HepG2 (cell line): Measurements from ENCODE around the gene APOC1. TPM values are rescaled to one million over a fixed set of nuclear protein-coding genes. Genes with fewer than 3 reads are reported as not detected.

Experiments used
- ATAC-seq: fragments of 200-7000 bp; cut with Tn5 transposase; 3 replicates; pipeline ENCODE4 v1.9.1; 2020; ENCODE audit warnings: mild to moderate bottlenecking, moderate library complexity
- BruUV-seq: library from RNA; stranded (reverse); fragments of 400-500 nt; replicated peaks from 2 replicates; lab custom pipeline; 2021; lab: Mats Ljungman, UMichigan
- CTCF ChIA-PET: fragments of 300-600 bp; formaldehyde crosslinking; extraction: SDS; loops from one replicate; lab custom pipeline; 2021; ENCODE audit warnings: low total read pairs, inconsistent platforms, low intra/inter-chr PET ratio; lab: Yijun Ruan, JAX
- POLR2A ChIA-PET: fragments of 350-600 bp; sonication (Branson Sonifier 250); formaldehyde crosslinking; loops from one replicate; lab custom pipeline; 2020; ENCODE audit warnings: antibody characterized with exemption, inconsistent platforms; lab: Yijun Ruan, JAX
- DNase-seq: peaks from one replicate; pipeline ENCODE4 v3.0.0-alpha.2; 2015; ENCODE audit warnings: low spot score
- FAIRE-seq: peaks from 3 replicates; lab custom pipeline; 2011; peaks lifted over from hg19 to GRCh38; lab: Jason Lieb, UNC
- H2AFZ ChIP-seq: one replicate; pipeline ENCODE4 v1.6.1; 2011; ENCODE audit warnings: low read length, inconsistent platforms
- H3K27ac ChIP-seq: fragments of 300-600 bp; 3 replicates; pipeline ENCODE4 v1.8.0; 2011; ENCODE audit warnings: mixed run types, mild to moderate bottlenecking, mixed read lengths, low read length, inconsistent platforms; ENCODE audit not compliant: insufficient read depth; ENCODE audit errors: extremely low read length
- H3K27me3 ChIP-seq, 2 experiments: fragments of 200-600 bp in 1 of 2; 2 replicates in 1 of 2; 3 replicates in 1 of 2; pipeline versions ENCODE4 v1.6.0 to v1.8.0; 2011; ENCODE audit warnings: low read length in 2 of 2, mild to moderate bottlenecking in 2 of 2, moderate library complexity in 2 of 2, inconsistent platforms in 1 of 2; ENCODE audit not compliant: insufficient read depth in 2 of 2, control insufficient read depth in 1 of 2
- H3K36me3 ChIP-seq, 2 experiments: fragments of 200-600 bp in 1 of 2; replicated peaks in 1 of 2; 2 replicates in 1 of 2; 3 replicates in 1 of 2; pipeline versions ENCODE4 v1.5.1 to v1.8.0; 2011; ENCODE audit warnings: low read length in 2 of 2, inconsistent platforms in 1 of 2; ENCODE audit not compliant: insufficient read depth in 2 of 2, control insufficient read depth in 1 of 2
- H3K4me1 ChIP-seq: 2 replicates; pipeline ENCODE4 v1.5.1; 2012; ENCODE audit warnings: low read length, inconsistent platforms; ENCODE audit not compliant: insufficient read depth
- H3K4me2 ChIP-seq: 2 replicates; pipeline ENCODE4 v1.6.0; 2011; ENCODE audit warnings: low read depth, low read length, inconsistent platforms
- H3K4me3 ChIP-seq, 3 experiments: fragments of 200-600 bp in 1 of 3; sonication (generic), shearing (Covaris generic) in 1 of 3; replicated peaks in 1 of 3; 2 replicates each; pipeline ENCODE4 v1.5.1; 2011 to 2016; ENCODE audit warnings: low read length in 3 of 3, inconsistent platforms in 2 of 3, low read depth in 2 of 3, mild to moderate bottlenecking in 2 of 3, control low read depth in 1 of 3, mixed read lengths in 1 of 3; ENCODE audit not compliant: insufficient read depth in 1 of 3
- H3K79me2 ChIP-seq: one replicate; pipeline ENCODE4 v1.6.1; 2011; ENCODE audit warnings: low read length, inconsistent platforms; ENCODE audit not compliant: insufficient read depth
- H3K9ac ChIP-seq: 2 replicates; pipeline ENCODE4 v1.6.0; 2011; ENCODE audit warnings: mild to moderate bottlenecking, low read depth, low read length, inconsistent platforms; ENCODE audit not compliant: insufficient read depth
- H3K9me3 ChIP-seq: 2 replicates; pipeline ENCODE4 v1.5.1; 2012; ENCODE audit warnings: mild to moderate bottlenecking, low read length
- H4K20me1 ChIP-seq: 2 replicates; pipeline ENCODE4 v1.6.0; 2011; ENCODE audit warnings: inconsistent platforms, mild to moderate bottlenecking, low read length, moderate library complexity; ENCODE audit not compliant: insufficient read depth
- ELF3 ChIP-seq: IDR thresholded peaks from 2 replicates; pipeline ENCODE4 v1.6.1; 2016; ENCODE audit warnings: missing genetic modification reagents, missing compliant biosample characterization
- HDAC2 ChIP-seq: sonication (generic); formaldehyde crosslinking; IDR thresholded peaks from 2 replicates; pipeline ENCODE4 v1.4.0; 2020; ENCODE audit warnings: missing genetic modification reagents
- NR2F1 ChIP-seq, 2 experiments: fragments of 450-650 bp in 1 of 2; formaldehyde crosslinking in 1 of 2; IDR thresholded peaks; 2 replicates each; pipeline versions ENCODE4 v1.5.0 to v1.6.1; 2016 to 2020; ENCODE audit warnings: mild to moderate bottlenecking in 1 of 2, missing compliant biosample characterization in 1 of 2, missing genetic modification reagents in 1 of 2, moderate library complexity in 1 of 2
- SKI ChIP-seq: fragments of 450-650 bp; IDR thresholded peaks from one replicate; pipeline ENCODE4 v1.6.1; 2018; ENCODE audit warnings: mild to moderate bottlenecking; ENCODE audit not compliant: partially characterized antibody
- SMAD9 ChIP-seq: sonication (generic); formaldehyde crosslinking; IDR thresholded peaks from 2 replicates; pipeline ENCODE4 v1.5.1; 2020; ENCODE audit warnings: mild to moderate bottlenecking, missing genetic modification reagents
- SOX5 ChIP-seq: IDR thresholded peaks from 2 replicates; pipeline ENCODE4 v1.6.1; 2016; ENCODE audit warnings: borderline replicate concordance
- TBX2 ChIP-seq: sonication (generic); formaldehyde crosslinking; IDR thresholded peaks from 2 replicates; pipeline ENCODE4 v1.5.0; 2020; ENCODE audit warnings: missing genetic modification reagents, mild to moderate bottlenecking, borderline replicate concordance
- ZNF644 ChIP-seq: IDR thresholded peaks from 2 replicates; pipeline ENCODE4 v1.6.1; 2016; ENCODE audit warnings: low read depth
- WGBS: methylation state at CpG from one replicate; pipeline ENCODE4 v1.1.6; 2017; ENCODE audit warnings: low lambda C conversion rate; 5-methylcytosine and 5-hydroxymethylcytosine counted together
- in situ Hi-C: cut with HindIII; loops from 2 replicates; pipeline ENCODE4 v1.10.0; 2017; ENCODE audit warnings: low pct_unique_long_range_greater_than_20kb; ENCODE audit not compliant: extremely low pct_ligation_motif_present
- intact Hi-C: fragments of 100-400 bp; cut with micrococcal nuclease; formaldehyde crosslinking; loops from one replicate; pipeline ENCODE4 v1.10.0; 2022; ENCODE audit not compliant: unreplicated experiment
- polyA plus RNA-seq, 8 experiments: library from polyadenylated mRNA; depleted of rRNA in 3 of 8; stranded (reverse) in 7 of 8; unstranded in 1 of 8; fragments of >200 nt; fragmentation: Illumina TruSeq in 4 of 8; extraction: Trizol in 4 of 8; gene quantifications; 2 replicates each; pipeline versions ENCODE4 v1.2.1 to v1.2.3, GENCODE V29; 2011 to 2016; ENCODE audit warnings: low read depth in 4 of 8, missing spikeins in 1 of 8, mixed read lengths in 1 of 8; ENCODE audit not compliant: insufficient read depth in 1 of 8
- total RNA-seq, 5 experiments: library from RNA; depleted of rRNA; stranded (reverse); fragments of >200 nt; fragmentation: Illumina TruSeq; extraction: Trizol; gene quantifications; 2 replicates each; pipeline ENCODE4 v1.2.3, GENCODE V29; 2016; ENCODE audit warnings: low read depth in 1 of 5
- TF ChIP-seq, protein P1 (sequence below): IDR thresholded peaks from 2 replicates; pipeline ENCODE4 v1.6.1; 2018; ENCODE audit warnings: missing genetic modification reagents
- TF ChIP-seq, protein P2 (sequence below): sonication (generic); formaldehyde crosslinking; IDR thresholded peaks from 2 replicates; pipeline ENCODE4 v1.4.0; 2020; ENCODE audit warnings: missing genetic modification reagents
- TF ChIP-seq, protein P3 (sequence below): sonication (generic); formaldehyde crosslinking; IDR thresholded peaks from 2 replicates; pipeline ENCODE4 v1.4.0; 2020; ENCODE audit warnings: mild to moderate bottlenecking, low read depth, missing genetic modification reagents
- TF ChIP-seq, protein P4 (sequence below), 2 experiments: sonication (generic) in 1 of 2; formaldehyde crosslinking in 1 of 2; IDR thresholded peaks; 2 replicates each; pipeline versions ENCODE4 v1.4.0 to v1.6.1; 2018 to 2020; ENCODE audit warnings: missing genetic modification reagents in 2 of 2, borderline replicate concordance in 1 of 2, low read depth in 1 of 2, mild to moderate bottlenecking in 1 of 2, missing biosample characterization in 1 of 2
- TF ChIP-seq, protein P5 (sequence below): sonication (generic); formaldehyde crosslinking; IDR thresholded peaks from 2 replicates; pipeline ENCODE4 v1.8.1; 2022; ENCODE audit warnings: low read depth, mild to moderate bottlenecking, missing genetic modification reagents

APOC1 gene
- total and polyA plus RNA-seq, 2 of the 13 experiments (the other 11 are each of a cell fraction or from before 2014, with no cell fraction given) = 600 to 1,235 TPM

DNA sequence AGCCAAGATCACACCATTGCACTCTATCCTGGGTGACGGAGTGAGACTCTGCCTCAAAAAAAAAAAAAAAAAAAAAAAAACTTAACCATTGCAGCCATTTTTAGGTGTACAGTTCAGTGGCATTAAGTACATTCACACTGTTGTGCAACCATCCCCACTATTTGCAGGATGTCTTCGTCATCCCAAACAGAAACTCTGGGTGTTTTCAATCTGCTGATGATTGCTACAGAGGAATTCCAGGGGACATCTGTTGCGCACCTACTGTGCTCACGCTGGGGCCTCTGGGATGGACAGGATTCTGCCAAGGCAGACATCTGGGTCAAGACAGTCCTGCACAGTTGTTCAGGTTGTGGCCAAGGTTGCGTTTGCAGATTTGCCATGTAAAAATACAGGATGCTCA is 25.3 kb downstream of the APOC1 start:
- Histone ChIP-seq H4K20me1 (no peaks in the 10 kb centered on the region), H3K4me3 (no peak overlapping the region), H3K36me3 (no peaks in the 10 kb centered on the region), H3K9ac (no peak overlapping the region), H3K27me3 (no peaks in the 10 kb centered on the region), H3K4me1 (peaks cover 87% of the 10 kb centered on the region), H2AFZ (no peak overlapping the region), H3K79me2 (no peaks in the 10 kb centered on the region), H3K27ac (peak overlapping the region; percentile 48), H3K9me3 (no peaks in the 10 kb centered on the region), H3K4me2 (no peak overlapping the region)
- no TSS peak for BruUV-seq
- CTCF ChIA-PET = no interaction called here
- intact Hi-C loops (no loop called here), in situ Hi-C loops (no loop called here)
- 35% methylated on average over 5 of the region's 5 CpGs for WGBS
- no peak for FAIRE-seq
- DNase-seq = peak; percentile 83
- no peak for ATAC-seq
- POLR2A ChIA-PET = interaction anchor here (0.7 to 1.2 kb wide), 4 partner anchors 8 to 34 kb away, joined by 3 to 5 read pairs (median 4); partner anchors contain the start of genes APOC1 and APOE
- no peak for TF ChIP-seq SMAD9 (CRISPR knock-in tag)
- TF ChIP-seq, protein P1, sequence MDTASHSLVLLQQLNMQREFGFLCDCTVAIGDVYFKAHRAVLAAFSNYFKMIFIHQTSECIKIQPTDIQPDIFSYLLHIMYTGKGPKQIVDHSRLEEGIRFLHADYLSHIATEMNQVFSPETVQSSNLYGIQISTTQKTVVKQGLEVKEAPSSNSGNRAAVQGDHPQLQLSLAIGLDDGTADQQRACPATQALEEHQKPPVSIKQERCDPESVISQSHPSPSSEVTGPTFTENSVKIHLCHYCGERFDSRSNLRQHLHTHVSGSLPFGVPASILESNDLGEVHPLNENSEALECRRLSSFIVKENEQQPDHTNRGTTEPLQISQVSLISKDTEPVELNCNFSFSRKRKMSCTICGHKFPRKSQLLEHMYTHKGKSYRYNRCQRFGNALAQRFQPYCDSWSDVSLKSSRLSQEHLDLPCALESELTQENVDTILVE = 0 out of 2 replicates have a peak, but pooled peaks have one; percentile 26
- TF ChIP-seq, protein P2, sequence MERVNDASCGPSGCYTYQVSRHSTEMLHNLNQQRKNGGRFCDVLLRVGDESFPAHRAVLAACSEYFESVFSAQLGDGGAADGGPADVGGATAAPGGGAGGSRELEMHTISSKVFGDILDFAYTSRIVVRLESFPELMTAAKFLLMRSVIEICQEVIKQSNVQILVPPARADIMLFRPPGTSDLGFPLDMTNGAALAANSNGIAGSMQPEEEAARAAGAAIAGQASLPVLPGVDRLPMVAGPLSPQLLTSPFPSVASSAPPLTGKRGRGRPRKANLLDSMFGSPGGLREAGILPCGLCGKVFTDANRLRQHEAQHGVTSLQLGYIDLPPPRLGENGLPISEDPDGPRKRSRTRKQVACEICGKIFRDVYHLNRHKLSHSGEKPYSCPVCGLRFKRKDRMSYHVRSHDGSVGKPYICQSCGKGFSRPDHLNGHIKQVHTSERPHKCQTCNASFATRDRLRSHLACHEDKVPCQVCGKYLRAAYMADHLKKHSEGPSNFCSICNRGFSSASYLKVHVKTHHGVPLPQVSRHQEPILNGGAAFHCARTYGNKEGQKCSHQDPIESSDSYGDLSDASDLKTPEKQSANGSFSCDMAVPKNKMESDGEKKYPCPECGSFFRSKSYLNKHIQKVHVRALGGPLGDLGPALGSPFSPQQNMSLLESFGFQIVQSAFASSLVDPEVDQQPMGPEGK = 0 out of 2 replicates have a peak, but pooled peaks have one; percentile 33
- peak; percentile 17 for TF ChIP-seq SKI
- no peak for TF ChIP-seq ZNF644 (CRISPR knock-in tag)
- TF ChIP-seq, protein P3, sequence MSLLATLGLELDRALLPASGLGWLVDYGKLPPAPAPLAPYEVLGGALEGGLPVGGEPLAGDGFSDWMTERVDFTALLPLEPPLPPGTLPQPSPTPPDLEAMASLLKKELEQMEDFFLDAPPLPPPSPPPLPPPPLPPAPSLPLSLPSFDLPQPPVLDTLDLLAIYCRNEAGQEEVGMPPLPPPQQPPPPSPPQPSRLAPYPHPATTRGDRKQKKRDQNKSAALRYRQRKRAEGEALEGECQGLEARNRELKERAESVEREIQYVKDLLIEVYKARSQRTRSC (CRISPR knock-in tag) = no peak
- no peak for TF ChIP-seq NR2F1 (CRISPR knock-in tag; IDR thresholded peaks at IDR 0.05)
- TF ChIP-seq ELF3 (CRISPR knock-in tag) = no peak
- TF ChIP-seq HDAC2 = peak; percentile 61; the same call in 1 of the 2 replicates
- peak; percentile 43; the same call in 1 of the 2 replicates for TF ChIP-seq SOX5 (CRISPR knock-in tag)
- no peak for TF ChIP-seq TBX2 (CRISPR knock-in tag)
- TF ChIP-seq, protein P4, sequence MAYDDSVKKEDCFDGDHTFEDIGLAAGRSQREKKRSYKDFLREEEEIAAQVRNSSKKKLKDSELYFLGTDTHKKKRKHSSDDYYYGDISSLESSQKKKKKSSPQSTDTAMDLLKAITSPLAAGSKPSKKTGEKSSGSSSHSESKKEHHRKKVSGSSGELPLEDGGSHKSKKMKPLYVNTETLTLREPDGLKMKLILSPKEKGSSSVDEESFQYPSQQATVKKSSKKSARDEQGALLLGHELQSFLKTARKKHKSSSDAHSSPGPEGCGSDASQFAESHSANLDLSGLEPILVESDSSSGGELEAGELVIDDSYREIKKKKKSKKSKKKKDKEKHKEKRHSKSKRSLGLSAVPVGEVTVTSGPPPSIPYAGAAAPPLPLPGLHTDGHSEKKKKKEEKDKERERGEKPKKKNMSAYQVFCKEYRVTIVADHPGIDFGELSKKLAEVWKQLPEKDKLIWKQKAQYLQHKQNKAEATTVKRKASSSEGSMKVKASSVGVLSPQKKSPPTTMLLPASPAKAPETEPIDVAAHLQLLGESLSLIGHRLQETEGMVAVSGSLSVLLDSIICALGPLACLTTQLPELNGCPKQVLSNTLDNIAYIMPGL (CRISPR knock-in tag; IDR thresholded peaks at IDR 0.05; ENCODE audit: borderline replicate concordance in 1 of 2, low read depth in 1 of 2) = no peak
- TF ChIP-seq, protein P5, sequence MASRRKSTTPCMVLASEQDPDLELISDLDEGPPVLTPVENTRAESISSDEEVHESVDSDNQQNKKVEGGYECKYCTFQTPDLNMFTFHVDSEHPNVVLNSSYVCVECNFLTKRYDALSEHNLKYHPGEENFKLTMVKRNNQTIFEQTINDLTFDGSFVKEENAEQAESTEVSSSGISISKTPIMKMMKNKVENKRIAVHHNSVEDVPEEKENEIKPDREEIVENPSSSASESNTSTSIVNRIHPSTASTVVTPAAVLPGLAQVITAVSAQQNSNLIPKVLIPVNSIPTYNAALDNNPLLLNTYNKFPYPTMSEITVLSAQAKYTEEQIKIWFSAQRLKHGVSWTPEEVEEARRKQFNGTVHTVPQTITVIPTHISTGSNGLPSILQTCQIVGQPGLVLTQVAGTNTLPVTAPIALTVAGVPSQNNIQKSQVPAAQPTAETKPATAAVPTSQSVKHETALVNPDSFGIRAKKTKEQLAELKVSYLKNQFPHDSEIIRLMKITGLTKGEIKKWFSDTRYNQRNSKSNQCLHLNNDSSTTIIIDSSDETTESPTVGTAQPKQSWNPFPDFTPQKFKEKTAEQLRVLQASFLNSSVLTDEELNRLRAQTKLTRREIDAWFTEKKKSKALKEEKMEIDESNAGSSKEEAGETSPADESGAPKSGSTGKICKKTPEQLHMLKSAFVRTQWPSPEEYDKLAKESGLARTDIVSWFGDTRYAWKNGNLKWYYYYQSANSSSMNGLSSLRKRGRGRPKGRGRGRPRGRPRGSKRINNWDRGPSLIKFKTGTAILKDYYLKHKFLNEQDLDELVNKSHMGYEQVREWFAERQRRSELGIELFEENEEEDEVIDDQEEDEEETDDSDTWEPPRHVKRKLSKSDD (CRISPR knock-in tag) = peak; percentile 69; the same call in 1 of the 2 replicates
